Endothelial cell of umbilical vein (primary cell): ENCODE measurements around the gene ZDHHC6. TPM values are rescaled to one million over a fixed set of nuclear protein-coding genes. Genes with fewer than 3 reads are reported as not detected.

ENCODE experiments used
- BruUV-seq: library from RNA; stranded (reverse); fragments of 400-500 nt; replicated peaks from 2 replicates; lab custom pipeline; 2021; lab: Mats Ljungman, UMichigan
- CTCF ChIA-PET: fragments of 300-600, 350-600 bp; sonication (Branson Sonifier 250); formaldehyde crosslinking; loops from one replicate; lab custom pipeline; 2021; ENCODE audit warnings: antibody characterized with exemption, inconsistent platforms; lab: Charles Lee
- POLR2A ChIA-PET: fragments of 300-600, 350-600 bp; sonication (Branson Sonifier 250); formaldehyde crosslinking; loops from one replicate; lab custom pipeline; 2021; ENCODE audit warnings: antibody characterized with exemption, inconsistent platforms; lab: Charles Lee
- DNase-seq: peaks from one replicate; pipeline ENCODE4 v3.0.0-alpha.2; 2011; ENCODE audit warnings: low read depth, low spot score
- FAIRE-seq: peaks from 2 replicates; lab custom pipeline; 2011; peaks lifted over from hg19 to GRCh38; lab: Jason Lieb, UNC
- H2AFZ ChIP-seq: 2 replicates; pipeline ENCODE4 v1.6.0; 2012; ENCODE audit warnings: low read depth, low read length, control low read depth, inconsistent platforms
- H3K27ac ChIP-seq: 2 replicates; pipeline ENCODE4 v1.5.1; 2011; ENCODE audit warnings: low read depth, mild to moderate bottlenecking, control low read depth, low read length, moderate library complexity; ENCODE audit not compliant: insufficient read depth
- H3K27me3 ChIP-seq, 2 experiments: 2 replicates each; pipeline versions ENCODE4 v1.6.0 to v1.6.1; 2011; ENCODE audit warnings: low read length in 2 of 2, mixed read lengths in 1 of 2; ENCODE audit not compliant: control insufficient read depth in 2 of 2, insufficient read depth in 2 of 2
- H3K36me3 ChIP-seq, 2 experiments: 2 replicates in 1 of 2; 3 replicates in 1 of 2; pipeline ENCODE4 v1.5.1; 2011; ENCODE audit warnings: low read length in 2 of 2, mild to moderate bottlenecking in 1 of 2, moderate library complexity in 1 of 2; ENCODE audit not compliant: control insufficient read depth in 2 of 2, insufficient read depth in 2 of 2; ENCODE audit errors: extremely low read depth in 1 of 2
- H3K4me1 ChIP-seq: 3 replicates; pipeline ENCODE4 v1.5.1; 2011; ENCODE audit warnings: mild to moderate bottlenecking, low read length; ENCODE audit not compliant: control insufficient read depth, insufficient read depth; ENCODE audit errors: extremely low read depth
- H3K4me2 ChIP-seq: 2 replicates; pipeline ENCODE4 v1.6.1; 2011; ENCODE audit warnings: low read length, control low read depth, mixed read lengths; ENCODE audit not compliant: insufficient read depth
- H3K4me3 ChIP-seq, 3 experiments: fragments of 200-600 bp in 1 of 3; sonication (generic), shearing (Covaris generic) in 1 of 3; replicated peaks in 1 of 3; 2 replicates each; pipeline ENCODE4 v1.5.1; 2011 to 2016; ENCODE audit warnings: control low read depth in 3 of 3, low read length in 3 of 3, mild to moderate bottlenecking in 2 of 3, inconsistent platforms in 1 of 3, low read depth in 1 of 3, moderate library complexity in 1 of 3; ENCODE audit not compliant: insufficient read depth in 1 of 3
- H3K79me2 ChIP-seq: 2 replicates; pipeline ENCODE4 v1.6.0; 2012; ENCODE audit warnings: low read length, inconsistent platforms; ENCODE audit not compliant: control insufficient read depth, insufficient read depth
- H3K9ac ChIP-seq: replicated peaks from 2 replicates; pipeline ENCODE3; 2011; ENCODE audit warnings: low read length, control low read depth; ENCODE audit not compliant: insufficient read depth; ENCODE audit errors: extremely low read depth
- H3K9me1 ChIP-seq: replicated peaks from 3 replicates; pipeline ENCODE4 v1.6.0; 2011; ENCODE audit warnings: mild to moderate bottlenecking, low read length; ENCODE audit not compliant: control insufficient read depth, insufficient read depth; ENCODE audit errors: extremely low read depth
- H3K9me3 ChIP-seq: replicated peaks from 2 replicates; pipeline ENCODE4 v1.5.1; 2012; ENCODE audit warnings: low read length, inconsistent platforms; ENCODE audit not compliant: control insufficient read depth, insufficient read depth
- H4K20me1 ChIP-seq: replicated peaks from 2 replicates; pipeline ENCODE3; 2011; ENCODE audit warnings: mild to moderate bottlenecking, low read length; ENCODE audit not compliant: control insufficient read depth, insufficient read depth; ENCODE audit errors: extremely low read depth
- EZH2 ChIP-seq: IDR thresholded peaks from 2 replicates; pipeline ENCODE4 v1.6.1; 2012; ENCODE audit warnings: borderline replicate concordance, low read depth, mild to moderate bottlenecking, moderate library complexity, low read length, inconsistent platforms; ENCODE audit not compliant: severe bottlenecking
- FOS ChIP-seq: IDR thresholded peaks from 2 replicates; pipeline ENCODE4 v1.6.1; 2011; ENCODE audit warnings: mild to moderate bottlenecking, low read length, moderate library complexity, borderline replicate concordance; ENCODE audit not compliant: insufficient read depth
- GATA2 ChIP-seq: IDR thresholded peaks from 2 replicates; pipeline ENCODE4 v1.7.0; 2011; ENCODE audit warnings: low read depth, mild to moderate bottlenecking, moderate library complexity, mixed read lengths, low read length; ENCODE audit not compliant: insufficient read length, insufficient read depth
- JUN ChIP-seq: IDR thresholded peaks from 2 replicates; pipeline ENCODE4 v1.6.1; 2011; ENCODE audit warnings: borderline replicate concordance, low read depth; ENCODE audit not compliant: insufficient read length, insufficient read depth
- MYC ChIP-seq: IDR thresholded peaks from one replicate; pipeline ENCODE4 v1.6.1; 2011; ENCODE audit warnings: mild to moderate bottlenecking, low read depth, low read length
- POLR2A ChIP-seq: IDR thresholded peaks from 2 replicates; pipeline ENCODE4 v1.6.1; 2012; ENCODE audit warnings: low read depth, mild to moderate bottlenecking, control low read depth, low read length
- POLR2AphosphoS5 ChIP-seq: IDR thresholded peaks from 2 replicates; pipeline ENCODE4 v1.6.1; 2012; ENCODE audit warnings: low read depth, mild to moderate bottlenecking, control low read depth, low read length, moderate library complexity; ENCODE audit not compliant: insufficient read depth
- dilution Hi-C: fragments of 300-500 bp; cut with MboI; formaldehyde crosslinking; loops from one replicate; pipeline ENCODE4 v1.15.0; 2019; ENCODE audit warnings: low sequenced_read_pairs; ENCODE audit not compliant: extremely low pct_ligation_motif_present
- intact Hi-C: fragments of 100-400 bp; cut with micrococcal nuclease; formaldehyde crosslinking; loops from one replicate; pipeline ENCODE4 v1.10.0; 2022
- polyA plus RNA-seq, 4 experiments: library from polyadenylated mRNA; depleted of rRNA in 3 of 4; stranded (reverse) in 3 of 4; unstranded in 1 of 4; fragments of >200 nt; gene quantifications; 2 replicates each; pipeline versions ENCODE4 v1.2.1 to v1.2.3, GENCODE V29; 2011 to 2012; ENCODE audit warnings: missing spikeins in 1 of 4
- total RNA-seq: library from RNA; stranded (reverse); gene quantifications from 2 replicates; pipeline ENCODE4 v1.2.3, GENCODE V29; 2021
- TF ChIP-seq, protein P1 (sequence below): IDR thresholded peaks from 2 replicates; pipeline ENCODE4 v1.6.1; 2011; ENCODE audit not compliant: insufficient read depth, insufficient read length
- TF ChIP-seq, protein P2 (sequence below), 2 donors: IDR thresholded peaks; 1 replicate in 1 of 2; 2 replicates in 1 of 2; pipeline ENCODE4 v1.5.1; 2011; ENCODE audit warnings: low read length in 2 of 2, mild to moderate bottlenecking in 2 of 2, moderate library complexity in 2 of 2, control low read depth in 1 of 2, inconsistent platforms in 1 of 2, low read depth in 1 of 2; ENCODE audit not compliant: insufficient read depth in 1 of 2; ENCODE audit errors: extremely low read depth in 1 of 2

ZDHHC6 gene
- total and polyA plus RNA-seq, 2 donors (not counting 3 experiments of a cell fraction or from before 2014, with no cell fraction given): 21.6 to 41.9 TPM

GRCh38 chr10:112456533-112456932, 9.8 kb upstream of the ZDHHC6 start:
- no peak overlapping the region for H3K27ac ChIP-seq
- ChIA-PET POLR2A (no interaction called here), CTCF (interaction anchor here (0.8 to 1.8 kb wide), 6 partner anchors 11 to 738 kb away, joined by 3 to 6 read pairs (median 4); no protein-coding TSS in a partner anchor)
- H3K9ac ChIP-seq: no peak overlapping the region
- no peaks in the 10 kb centered on the region for H3K9me3 ChIP-seq
- no peaks in the 10 kb centered on the region for H4K20me1 ChIP-seq
- peaks cover 6% of the 10 kb centered on the region for H3K79me2 ChIP-seq
- no peak for FAIRE-seq
- no peak overlapping the region for H3K4me2 ChIP-seq
- no TSS peak for BruUV-seq
- DNase-seq: no peak
- no peaks in the 10 kb centered on the region for H3K4me1 ChIP-seq
- H3K27me3 ChIP-seq: no peaks in the 10 kb centered on the region
- H3K36me3 ChIP-seq: peaks cover 2 to 5% of the 10 kb centered on the region in 2 experiments
- no peak overlapping the region for H2AFZ ChIP-seq
- dilution Hi-C loops: no loop called here
- no peak overlapping the region for H3K4me3 ChIP-seq
- TF ChIP-seq JUN (no peak), POLR2A (no peak), MYC (no peak), EZH2 (no peak), FOS (no peak), GATA2 (no peak), POLR2AphosphoS5 (no peak)
- TF ChIP-seq, protein P1, sequence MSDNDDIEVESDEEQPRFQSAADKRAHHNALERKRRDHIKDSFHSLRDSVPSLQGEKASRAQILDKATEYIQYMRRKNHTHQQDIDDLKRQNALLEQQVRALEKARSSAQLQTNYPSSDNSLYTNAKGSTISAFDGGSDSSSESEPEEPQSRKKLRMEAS: no peak
- TF ChIP-seq, protein P2, sequence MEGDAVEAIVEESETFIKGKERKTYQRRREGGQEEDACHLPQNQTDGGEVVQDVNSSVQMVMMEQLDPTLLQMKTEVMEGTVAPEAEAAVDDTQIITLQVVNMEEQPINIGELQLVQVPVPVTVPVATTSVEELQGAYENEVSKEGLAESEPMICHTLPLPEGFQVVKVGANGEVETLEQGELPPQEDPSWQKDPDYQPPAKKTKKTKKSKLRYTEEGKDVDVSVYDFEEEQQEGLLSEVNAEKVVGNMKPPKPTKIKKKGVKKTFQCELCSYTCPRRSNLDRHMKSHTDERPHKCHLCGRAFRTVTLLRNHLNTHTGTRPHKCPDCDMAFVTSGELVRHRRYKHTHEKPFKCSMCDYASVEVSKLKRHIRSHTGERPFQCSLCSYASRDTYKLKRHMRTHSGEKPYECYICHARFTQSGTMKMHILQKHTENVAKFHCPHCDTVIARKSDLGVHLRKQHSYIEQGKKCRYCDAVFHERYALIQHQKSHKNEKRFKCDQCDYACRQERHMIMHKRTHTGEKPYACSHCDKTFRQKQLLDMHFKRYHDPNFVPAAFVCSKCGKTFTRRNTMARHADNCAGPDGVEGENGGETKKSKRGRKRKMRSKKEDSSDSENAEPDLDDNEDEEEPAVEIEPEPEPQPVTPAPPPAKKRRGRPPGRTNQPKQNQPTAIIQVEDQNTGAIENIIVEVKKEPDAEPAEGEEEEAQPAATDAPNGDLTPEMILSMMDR (IDR thresholded peaks at IDR 0.05; ENCODE audit: extremely low read depth in 1 of 2, insufficient read depth in 1 of 2, low read depth in 1 of 2, low read length in 2 of 2): no peak
- H3K9me1 ChIP-seq: no peaks in the 10 kb centered on the region
- intact Hi-C loops: no loop called here
